ENCODE results near the gene SV2C. TPM values are rescaled to one million over a fixed set of nuclear protein-coding genes. Genes with fewer than 3 reads are reported as not detected.

The SV2C gene
- total and polyA plus RNA-seq, 2 donors from 2014 or later = 0.13 TPM; not detected in 1

- Histone ChIP-seq H3K4me3 (ENCODE audit: low read length in 3 of 3) (no peak overlapping the region), H3K36me3 (ENCODE audit: control insufficient read depth in 2 of 3, insufficient read depth in 3 of 3, low read length in 3 of 3) (no peaks in the 10 kb centered on the region), H3K27me3 (ENCODE audit: control insufficient read depth, insufficient read depth, low read length) (no peaks in the 10 kb centered on the region), H3K9ac (ENCODE audit: low read length in 3 of 3) (no peak overlapping the region), H3K9me3 (ENCODE audit: control insufficient read depth in 2 of 3, insufficient read depth in 1 of 3, low read length in 3 of 3) (no peaks in the 10 kb centered on the region), H3K27ac (ENCODE audit: low read depth in 2 of 2, low read length in 2 of 2) (no peak overlapping the region), H3K4me1 (ENCODE audit: control insufficient read depth in 2 of 3, insufficient read depth in 2 of 3, low read depth in 1 of 3, low read length in 3 of 3) (no peaks in the 10 kb centered on the region)
- no peak for TF ChIP-seq CTCF (IDR thresholded peaks at IDR 0.05; ENCODE audit: borderline replicate concordance, extremely low read depth, insufficient read depth)
- intact Hi-C loops (cut with DNase I) = no loop called here
- DNase-seq (no peak), FAIRE-seq (no peak)
Observed at GRCh38 chr5:76222318-76222717, 139.1 kb downstream of the SV2C start.

- intact Hi-C loops (cut with DNase I) = no loop called here
- no peak overlapping the region for H3K27ac ChIP-seq (ENCODE audit: low read depth in 2 of 2, low read length in 2 of 2)
- H3K36me3 ChIP-seq (ENCODE audit: control insufficient read depth in 2 of 3, insufficient read depth in 3 of 3, low read length in 3 of 3) = no peaks in the 10 kb centered on the region
- no peak overlapping the region for H3K9ac ChIP-seq (ENCODE audit: low read length in 3 of 3)
- no peaks in the 10 kb centered on the region for H3K4me1 ChIP-seq (ENCODE audit: control insufficient read depth in 2 of 3, insufficient read depth in 2 of 3, low read depth in 1 of 3, low read length in 3 of 3)
- H3K27me3 ChIP-seq (ENCODE audit: control insufficient read depth, insufficient read depth, low read length) = no peaks in the 10 kb centered on the region
- H3K9me3 ChIP-seq (ENCODE audit: control insufficient read depth in 2 of 3, insufficient read depth in 1 of 3, low read length in 3 of 3) = no peaks in the 10 kb centered on the region
- no peak overlapping the region for H3K4me3 ChIP-seq (ENCODE audit: low read length in 3 of 3)
- DNase-seq (no peak), FAIRE-seq (no peak)
- TF ChIP-seq CTCF (IDR thresholded peaks at IDR 0.05; ENCODE audit: borderline replicate concordance, extremely low read depth, insufficient read depth) = no peak
Observed at GRCh38 chr5:76223696-76224095, 140.5 kb downstream of the SV2C start.

GRCh38 chr5:76224898-76225297 lies 141.7 kb downstream of the SV2C start:
- no peaks in the 10 kb centered on the region for H3K4me1 ChIP-seq (ENCODE audit: control insufficient read depth in 2 of 3, insufficient read depth in 2 of 3, low read depth in 1 of 3, low read length in 3 of 3)
- H3K4me3 ChIP-seq (ENCODE audit: low read length in 3 of 3) = no peak overlapping the region
- DNase-seq = no peak
- no peak overlapping the region for H3K27ac ChIP-seq (ENCODE audit: low read depth in 2 of 2, low read length in 2 of 2)
- intact Hi-C loops (cut with DNase I) = no loop called here
- no peak for FAIRE-seq
- H3K9ac ChIP-seq (ENCODE audit: low read length in 3 of 3) = no peak overlapping the region
- TF ChIP-seq CTCF (IDR thresholded peaks at IDR 0.05; ENCODE audit: borderline replicate concordance, extremely low read depth, insufficient read depth) = no peak
- no peaks in the 10 kb centered on the region for H3K36me3 ChIP-seq (ENCODE audit: control insufficient read depth in 2 of 3, insufficient read depth in 3 of 3, low read length in 3 of 3)
- H3K9me3 ChIP-seq (ENCODE audit: control insufficient read depth in 2 of 3, insufficient read depth in 1 of 3, low read length in 3 of 3) = no peaks in the 10 kb centered on the region
- H3K27me3 ChIP-seq (ENCODE audit: control insufficient read depth, insufficient read depth, low read length) = no peaks in the 10 kb centered on the region

- intact Hi-C loops (cut with DNase I) = no loop called here
- Histone ChIP-seq H3K36me3 (ENCODE audit: control insufficient read depth in 2 of 3, insufficient read depth in 3 of 3, low read length in 3 of 3) (no peaks in the 10 kb centered on the region), H3K9ac (ENCODE audit: low read length in 3 of 3) (no peak overlapping the region), H3K4me3 (ENCODE audit: low read length in 3 of 3) (no peak overlapping the region), H3K27ac (ENCODE audit: low read depth in 2 of 2, low read length in 2 of 2) (no peak overlapping the region), H3K9me3 (ENCODE audit: control insufficient read depth in 2 of 3, insufficient read depth in 1 of 3, low read length in 3 of 3) (no peaks in the 10 kb centered on the region), H3K4me1 (ENCODE audit: control insufficient read depth in 2 of 3, insufficient read depth in 2 of 3, low read depth in 1 of 3, low read length in 3 of 3) (no peaks in the 10 kb centered on the region), H3K27me3 (ENCODE audit: control insufficient read depth, insufficient read depth, low read length) (no peaks in the 10 kb centered on the region)
- no peak for TF ChIP-seq CTCF (IDR thresholded peaks at IDR 0.05; ENCODE audit: borderline replicate concordance, extremely low read depth, insufficient read depth)
- FAIRE-seq = no peak
- DNase-seq = no peak
Observed at GRCh38 chr5:76225336-76225735, 142.2 kb downstream of the SV2C start.

All from kidney (tissue), 14 donors.